HS-27A (cell line): ENCODE results near the gene FIBCD1.

ENCODE experiments used
- DNase-seq: peaks from one replicate; pipeline ENCODE4 v3.0.0-alpha.2; 2012; ENCODE audit warnings: low read depth, missing footprints

The FIBCD1 gene

GRCh38 chr9:130857864-130858738 lies 80.9 kb downstream of the FIBCD1 start:
- DNase-seq, result no peak

- no peak for DNase-seq
Measured at GRCh38 chr9:130856474-130856873, 82.6 kb downstream of the FIBCD1 start.

DNA sequence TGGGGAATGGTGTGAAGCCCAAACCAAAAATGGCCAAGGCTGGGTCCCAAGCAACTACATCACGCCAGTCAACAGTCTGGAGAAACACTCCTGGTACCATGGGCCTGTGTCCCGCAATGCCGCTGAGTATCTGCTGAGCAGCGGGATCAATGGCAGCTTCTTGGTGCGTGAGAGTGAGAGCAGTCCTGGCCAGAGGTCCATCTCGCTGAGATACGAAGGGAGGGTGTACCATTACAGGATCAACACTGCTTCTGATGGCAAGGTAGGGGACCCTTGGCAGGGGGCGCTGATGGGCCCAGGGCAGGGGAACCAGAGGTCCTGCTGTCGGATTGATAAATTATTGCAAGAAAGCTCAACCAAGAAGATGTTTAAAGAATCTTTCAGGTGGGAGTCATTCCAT lies 84.2 kb downstream of the FIBCD1 start:
- DNase-seq, result no peak

- no peak for DNase-seq
Measured at GRCh38 chr9:130854092-130854491, 85.0 kb downstream of the FIBCD1 start.

GRCh38 chr9:130852801-130853200 lies 86.2 kb downstream of the FIBCD1 start:
- no peak for DNase-seq
